Measurements from ENCODE around the gene PDSS2.

The PDSS2 gene

DNA sequence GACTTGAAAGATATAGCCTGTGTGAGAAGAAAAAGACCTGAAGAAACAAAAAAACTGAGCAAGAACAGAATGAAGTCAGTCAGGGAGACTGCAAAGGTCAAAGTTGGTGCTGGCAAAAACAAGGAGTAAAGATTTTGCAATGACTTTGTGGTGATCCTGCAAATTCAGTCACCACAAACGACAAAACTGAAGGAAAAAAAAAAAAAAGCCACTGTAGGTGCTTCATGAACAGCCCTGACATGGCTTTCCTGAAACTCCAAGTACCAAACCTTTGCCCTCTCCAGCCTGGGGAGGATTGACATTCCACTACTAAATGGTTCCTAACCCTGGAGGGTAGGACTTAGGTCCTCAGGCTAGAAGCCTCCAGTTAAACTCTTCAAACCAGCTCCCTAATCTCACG is 229.3 kb downstream of the PDSS2 start:
- Histone ChIP-seq H3K4me2 (ENCODE audit: low read length) (no peak overlapping the region), H3K4me3 (ENCODE audit: low read depth, low read length, poor library complexity, severe bottlenecking) (no peak overlapping the region), H3K9ac (ENCODE audit: low read length) (no peak overlapping the region), H4K20me1 (ENCODE audit: insufficient read depth, low read length) (no peaks in the 10 kb centered on the region), H3K27ac (ENCODE audit: low read depth, low read length, poor library complexity, severe bottlenecking) (no peak overlapping the region), H3K9me3 (ENCODE audit: low read length) (no peaks in the 10 kb centered on the region), H3K36me3 (ENCODE audit: insufficient read depth, low read length) (peaks cover 2% of the 10 kb centered on the region; the same call in 1 of the 2 replicates), H3K9me2 (ENCODE audit: low read depth, low read length) (no peaks in the 10 kb centered on the region), H3K79me2 (ENCODE audit: insufficient read depth, low read length) (no peaks in the 10 kb centered on the region), H3K4me1 (ENCODE audit: insufficient read depth, low read length, severe bottlenecking) (no peaks in the 10 kb centered on the region), H2AFZ (ENCODE audit: low read length) (no peak overlapping the region), H3K27me3 (ENCODE audit: insufficient read depth, low read length) (no peaks in the 10 kb centered on the region), H3F3A (ENCODE audit: insufficient read depth, low read length) (no peaks in the 10 kb centered on the region)
- no peak for TF ChIP-seq CTCF (IDR thresholded peaks at IDR 0.05; ENCODE audit: low read length)
- TF ChIP-seq EZH2 (IDR thresholded peaks at IDR 0.05; ENCODE audit: borderline replicate concordance, low read length) = no peak

GRCh38 chr6:107228754-107229153 is 230.6 kb downstream of the PDSS2 start:
- H3F3A ChIP-seq (ENCODE audit: insufficient read depth, low read length) = no peaks in the 10 kb centered on the region
- H3K36me3 ChIP-seq (ENCODE audit: insufficient read depth, low read length) = no peaks in the 10 kb centered on the region
- no peaks in the 10 kb centered on the region for H3K4me1 ChIP-seq (ENCODE audit: insufficient read depth, low read length, severe bottlenecking)
- H3K27me3 ChIP-seq (ENCODE audit: insufficient read depth, low read length) = no peaks in the 10 kb centered on the region
- H3K4me2 ChIP-seq (ENCODE audit: low read length) = no peak overlapping the region
- H3K4me3 ChIP-seq (ENCODE audit: low read depth, low read length, poor library complexity, severe bottlenecking) = no peak overlapping the region
- H3K9me3 ChIP-seq (ENCODE audit: low read length) = no peaks in the 10 kb centered on the region
- H2AFZ ChIP-seq (ENCODE audit: low read length) = no peak overlapping the region
- H3K27ac ChIP-seq (ENCODE audit: low read depth, low read length, poor library complexity, severe bottlenecking) = no peak overlapping the region
- no peaks in the 10 kb centered on the region for H4K20me1 ChIP-seq (ENCODE audit: insufficient read depth, low read length)
- no peak overlapping the region for H3K9ac ChIP-seq (ENCODE audit: low read length)
- H3K9me2 ChIP-seq (ENCODE audit: low read depth, low read length) = no peaks in the 10 kb centered on the region
- TF ChIP-seq EZH2 (IDR thresholded peaks at IDR 0.05; ENCODE audit: borderline replicate concordance, low read length) (no peak), CTCF (IDR thresholded peaks at IDR 0.05; ENCODE audit: low read length) (no peak)
- no peaks in the 10 kb centered on the region for H3K79me2 ChIP-seq (ENCODE audit: insufficient read depth, low read length)

GRCh38 chr6:107221519-107221918 is 237.8 kb downstream of the PDSS2 start:
- no peaks in the 10 kb centered on the region for H3F3A ChIP-seq (ENCODE audit: insufficient read depth, low read length)
- no peak overlapping the region for H3K4me3 ChIP-seq (ENCODE audit: low read depth, low read length, poor library complexity, severe bottlenecking)
- H3K4me2 ChIP-seq (ENCODE audit: low read length) = no peak overlapping the region
- no peaks in the 10 kb centered on the region for H3K79me2 ChIP-seq (ENCODE audit: insufficient read depth, low read length)
- H4K20me1 ChIP-seq (ENCODE audit: insufficient read depth, low read length) = no peaks in the 10 kb centered on the region
- H3K36me3 ChIP-seq (ENCODE audit: insufficient read depth, low read length) = no peaks in the 10 kb centered on the region
- no peak overlapping the region for H3K9ac ChIP-seq (ENCODE audit: low read length)
- no peak overlapping the region for H3K27ac ChIP-seq (ENCODE audit: low read depth, low read length, poor library complexity, severe bottlenecking)
- no peaks in the 10 kb centered on the region for H3K9me2 ChIP-seq (ENCODE audit: low read depth, low read length)
- H3K4me1 ChIP-seq (ENCODE audit: insufficient read depth, low read length, severe bottlenecking) = no peaks in the 10 kb centered on the region
- H2AFZ ChIP-seq (ENCODE audit: low read length) = no peak overlapping the region
- H3K27me3 ChIP-seq (ENCODE audit: insufficient read depth, low read length) = no peaks in the 10 kb centered on the region
- no peaks in the 10 kb centered on the region for H3K9me3 ChIP-seq (ENCODE audit: low read length)
- TF ChIP-seq EZH2 (IDR thresholded peaks at IDR 0.05; ENCODE audit: borderline replicate concordance, low read length) (no peak), CTCF (IDR thresholded peaks at IDR 0.05; ENCODE audit: low read length) (no peak)

All from OCI-LY1 (cell line).